Epithelial cell of esophagus (primary cell): ENCODE results near the gene ABCC9.

Source experiments
- DNase-seq: peaks from one replicate; pipeline ENCODE4 v3.0.0; 2010; ENCODE audit warnings: low read depth
- H3K4me3 ChIP-seq: 2 replicates; pipeline ENCODE4 v1.5.1; 2011; ENCODE audit warnings: mild to moderate bottlenecking, low read length, control low read depth
- CTCF ChIP-seq: IDR thresholded peaks from 2 replicates; pipeline ENCODE4 v1.5.1; 2011; ENCODE audit warnings: low read depth, mild to moderate bottlenecking, low read length, control low read depth, inconsistent platforms; ENCODE audit not compliant: insufficient read depth; ENCODE audit errors: missing control alignments

ABCC9 gene

GRCh38 chr12:21839776-21840175, 101.5 kb downstream of the ABCC9 start:
- H3K4me3 ChIP-seq = no peak overlapping the region
- no peak for DNase-seq
- TF ChIP-seq CTCF = no peak

- no peak for DNase-seq
- TF ChIP-seq CTCF = no peak
- H3K4me3 ChIP-seq = no peak overlapping the region
These were observed 103.4 kb downstream of the ABCC9 start for GRCh38 chr12:21837847-21838246.

- no peak overlapping the region for H3K4me3 ChIP-seq
- no peak for DNase-seq
- TF ChIP-seq CTCF = no peak
These were observed 109.4 kb downstream of the ABCC9 start for GRCh38 chr12:21831791-21832344.

- H3K4me3 ChIP-seq = no peak overlapping the region
- DNase-seq = no peak
- TF ChIP-seq CTCF = no peak
These were observed 112.4 kb downstream of the ABCC9 start for GRCh38 chr12:21828779-21829178.

- TF ChIP-seq CTCF = no peak
- H3K4me3 ChIP-seq = no peak overlapping the region
- no peak for DNase-seq
These were observed 113.0 kb downstream of the ABCC9 start for GRCh38 chr12:21828136-21828775.

GRCh38 chr12:21827083-21827482, 114.1 kb downstream of the ABCC9 start:
- DNase-seq = no peak
- no peak overlapping the region for H3K4me3 ChIP-seq
- TF ChIP-seq CTCF = no peak

GRCh38 chr12:21826618-21826910, 114.7 kb downstream of the ABCC9 start:
- TF ChIP-seq CTCF = no peak
- no peak for DNase-seq
- no peak overlapping the region for H3K4me3 ChIP-seq
